AG04449 (cell line): ENCODE data around the gene KLK12.

Experiments
- CTCF ChIA-PET: fragments of 350-600 bp; formaldehyde crosslinking; extraction: SDS; loops from one replicate; lab custom pipeline; 2021; ENCODE audit warnings: antibody characterized with exemption; lab: Yijun Ruan, JAX
- POLR2A ChIA-PET: fragments of 400-600, 350-600 bp; formaldehyde crosslinking; extraction: SDS; loops from one replicate; lab custom pipeline; 2020; ENCODE audit warnings: antibody characterized with exemption, inconsistent platforms; lab: Yijun Ruan, JAX
- DNase-seq: peaks from one replicate; pipeline ENCODE4 v3.0.0-alpha.2; 2010; ENCODE audit warnings: low read depth, low spot score
- H3K4me3 ChIP-seq: 2 replicates; pipeline ENCODE4 v1.5.1; 2011; ENCODE audit warnings: low read depth, mild to moderate bottlenecking, control low read depth, low read length
- TF ChIP-seq, protein P1 (sequence below): IDR thresholded peaks from one replicate; pipeline ENCODE4 v1.5.1; 2011; ENCODE audit warnings: mild to moderate bottlenecking, moderate library complexity, low read length, control low read depth, inconsistent platforms; ENCODE audit not compliant: insufficient read depth; ENCODE audit errors: missing control alignments

The KLK12 gene

DNA sequence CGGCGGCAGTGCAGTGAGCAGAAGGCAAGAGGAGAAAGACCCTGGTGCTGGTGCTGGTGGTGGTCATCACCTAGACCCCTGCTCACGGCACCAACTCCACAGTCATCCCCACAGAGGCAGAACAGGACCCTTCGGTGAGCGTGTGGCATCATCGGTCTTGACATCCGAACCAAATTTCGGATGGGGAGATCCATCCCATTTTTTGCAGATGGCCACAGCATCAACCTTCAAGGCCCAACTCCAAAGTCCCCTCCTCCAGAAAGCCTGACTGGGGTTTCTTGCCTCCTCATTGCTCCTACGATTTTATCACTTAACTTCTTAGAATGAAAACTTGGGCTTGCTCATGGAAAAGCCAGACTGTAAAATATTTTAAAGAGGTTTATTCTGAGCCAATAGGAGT, 8.7 kb upstream of the KLK12 start:
- DNase-seq = no peak
- TF ChIP-seq, protein P1, sequence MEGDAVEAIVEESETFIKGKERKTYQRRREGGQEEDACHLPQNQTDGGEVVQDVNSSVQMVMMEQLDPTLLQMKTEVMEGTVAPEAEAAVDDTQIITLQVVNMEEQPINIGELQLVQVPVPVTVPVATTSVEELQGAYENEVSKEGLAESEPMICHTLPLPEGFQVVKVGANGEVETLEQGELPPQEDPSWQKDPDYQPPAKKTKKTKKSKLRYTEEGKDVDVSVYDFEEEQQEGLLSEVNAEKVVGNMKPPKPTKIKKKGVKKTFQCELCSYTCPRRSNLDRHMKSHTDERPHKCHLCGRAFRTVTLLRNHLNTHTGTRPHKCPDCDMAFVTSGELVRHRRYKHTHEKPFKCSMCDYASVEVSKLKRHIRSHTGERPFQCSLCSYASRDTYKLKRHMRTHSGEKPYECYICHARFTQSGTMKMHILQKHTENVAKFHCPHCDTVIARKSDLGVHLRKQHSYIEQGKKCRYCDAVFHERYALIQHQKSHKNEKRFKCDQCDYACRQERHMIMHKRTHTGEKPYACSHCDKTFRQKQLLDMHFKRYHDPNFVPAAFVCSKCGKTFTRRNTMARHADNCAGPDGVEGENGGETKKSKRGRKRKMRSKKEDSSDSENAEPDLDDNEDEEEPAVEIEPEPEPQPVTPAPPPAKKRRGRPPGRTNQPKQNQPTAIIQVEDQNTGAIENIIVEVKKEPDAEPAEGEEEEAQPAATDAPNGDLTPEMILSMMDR = no peak
- no peak overlapping the region for H3K4me3 ChIP-seq
- ChIA-PET POLR2A (no interaction called here), CTCF (interaction anchor here (1.0 kb wide), 1 partner anchor 22 kb away, joined by 3 read pairs; no protein-coding TSS in a partner anchor)

DNA sequence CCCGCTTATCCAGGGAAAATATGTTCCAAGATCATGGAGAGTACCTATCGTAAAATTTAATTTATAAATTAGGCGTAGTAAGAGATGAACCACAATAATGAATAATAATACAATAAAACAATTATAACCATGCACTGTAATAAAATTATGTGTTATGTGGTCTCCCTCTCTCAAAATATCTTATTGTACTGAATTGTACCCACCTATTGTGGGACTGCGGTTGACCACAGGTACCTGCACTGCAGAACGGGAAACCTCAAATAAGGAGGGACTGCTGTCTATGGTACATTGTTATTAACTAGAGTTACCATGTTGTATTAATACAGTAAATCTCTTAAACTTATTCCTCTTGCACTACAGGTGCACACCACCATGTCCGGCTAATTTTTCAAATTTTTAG, 5.3 kb upstream of the KLK12 start:
- CTCF ChIA-PET = interaction anchor here (1.0 kb wide), 1 partner anchor 23 kb away, joined by 3 read pairs; no protein-coding TSS in a partner anchor
- no peak for DNase-seq
- no peak overlapping the region for H3K4me3 ChIP-seq
- POLR2A ChIA-PET = no interaction called here
- TF ChIP-seq, protein P1 = no peak

DNA sequence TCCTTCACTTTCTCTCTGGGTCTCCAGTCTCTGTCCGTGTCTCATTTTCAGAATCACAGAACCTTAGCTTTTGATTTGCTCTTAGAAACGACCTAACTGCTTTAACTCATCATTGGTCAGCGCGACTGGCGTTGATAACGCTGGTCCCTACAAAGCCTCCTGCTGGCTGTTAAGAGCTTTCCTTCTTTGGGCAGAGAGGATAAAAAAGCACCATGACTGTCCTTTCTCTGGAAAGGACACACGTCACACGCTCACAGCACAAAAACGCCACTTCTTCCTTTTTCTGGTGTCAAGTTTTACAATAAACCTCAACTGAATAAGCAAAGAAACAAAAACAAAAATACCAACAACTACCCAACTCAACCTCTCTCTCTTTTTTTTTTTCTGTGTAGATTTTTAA, 1.7 kb upstream of the KLK12 start:
- ChIA-PET POLR2A (no interaction called here), CTCF (no interaction called here)
- no peak for DNase-seq
- no peak overlapping the region for H3K4me3 ChIP-seq
- TF ChIP-seq, protein P1 = no peak

DNA sequence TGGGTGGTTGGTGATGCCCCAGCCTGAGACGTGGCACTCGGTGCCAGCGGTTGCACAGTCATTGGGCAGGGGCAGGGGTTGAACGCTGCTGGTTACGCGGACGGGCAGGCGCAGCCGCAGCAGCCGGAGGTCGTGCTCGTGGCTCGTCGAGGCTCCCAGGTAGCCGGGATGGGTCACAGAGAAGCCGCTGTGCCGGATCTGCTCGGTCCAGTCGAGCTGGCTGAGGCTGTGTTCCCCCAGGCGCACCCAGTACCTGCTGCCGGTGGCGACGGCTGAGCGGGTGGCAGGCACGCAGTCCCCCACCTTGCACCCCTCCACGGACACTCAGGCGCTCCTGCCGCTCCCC, 2.9 kb downstream of the KLK12 start:
- TF ChIP-seq, protein P1 = no peak
- CTCF ChIA-PET = no interaction called here
- H3K4me3 ChIP-seq = no peak overlapping the region
- no peak for DNase-seq
- POLR2A ChIA-PET = interaction anchor here (0.6 kb wide), 1 partner anchor 62 kb away, joined by 3 read pairs; no protein-coding TSS in a partner anchor

DNA sequence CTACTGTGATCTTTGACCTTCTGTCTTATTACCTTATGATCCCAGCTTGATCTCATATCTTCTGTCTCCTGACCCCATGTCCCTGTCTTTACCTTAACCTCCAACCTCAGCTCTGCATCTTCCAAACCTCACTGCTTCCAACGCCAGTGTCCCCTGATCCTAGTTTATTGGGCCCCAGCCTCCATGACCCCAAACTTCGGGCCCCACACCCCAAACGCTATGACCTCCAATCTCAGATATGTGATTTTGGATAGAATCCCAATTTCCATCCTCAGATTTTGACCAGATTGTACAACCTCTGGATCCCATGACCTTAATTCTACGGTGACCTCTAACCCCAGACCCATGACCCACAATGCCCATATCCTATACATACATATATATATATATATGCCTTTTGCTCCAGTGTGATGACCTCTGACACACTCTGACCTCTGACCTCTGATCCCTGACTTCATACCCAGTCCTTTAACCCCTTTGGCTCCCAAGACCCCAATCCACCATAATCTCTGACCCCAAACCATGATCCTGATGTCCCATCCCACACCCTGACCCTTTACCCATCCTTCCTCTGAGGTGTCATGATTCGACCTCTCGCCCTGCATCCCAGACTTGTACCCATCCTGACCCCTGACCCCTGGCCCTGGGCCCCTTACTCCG, 3.5 kb downstream of the KLK12 start:
- ChIA-PET CTCF (no interaction called here), POLR2A (no interaction called here)
- TF ChIP-seq, protein P1 = no peak
- no peak for DNase-seq
- H3K4me3 ChIP-seq = no peak overlapping the region

DNA sequence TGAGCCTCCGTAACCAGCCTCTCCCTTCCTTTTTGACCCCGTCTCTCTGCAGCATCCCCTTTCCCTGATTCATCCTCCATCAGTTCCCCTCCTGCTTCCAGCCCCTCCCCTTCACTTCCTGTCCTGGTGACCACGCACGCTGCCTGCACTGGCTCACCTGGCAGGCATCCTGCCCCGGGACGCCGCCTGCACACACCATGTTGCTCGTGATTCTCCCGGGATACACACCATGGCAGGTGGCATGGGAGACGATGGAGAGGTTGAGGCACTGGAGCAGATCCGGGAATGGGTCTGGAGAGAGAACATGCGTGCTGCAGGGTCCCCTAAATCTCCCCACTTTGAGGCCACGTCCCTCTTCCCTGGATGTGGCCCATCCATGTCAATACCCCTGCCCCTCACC, 4.2 kb downstream of the KLK12 start:
- H3K4me3 ChIP-seq = no peak overlapping the region
- TF ChIP-seq, protein P1 = no peak
- CTCF ChIA-PET = no interaction called here
- POLR2A ChIA-PET = no interaction called here
- no peak for DNase-seq
